ENCODE measurements around the gene GNAI2.

- TF ChIP-seq CTCF (conservative IDR thresholded peaks at IDR 0.05; ENCODE audit: low read length) (no peak), EZH2phosphoT487 (IDR thresholded peaks at IDR 0.05; ENCODE audit: borderline replicate concordance) (no peak)
Observed at GRCh38 chr3:50294492-50295403, 58.7 kb downstream of the GNAI2 start.
